Measurements from ENCODE around the gene HSCB. TPM values are rescaled to one million over a fixed set of nuclear protein-coding genes. Genes with fewer than 3 reads are reported as not detected.
"Not testable (repeated sequence)": the region's sequence is repeated elsewhere in the genome, so short reads cannot be mapped to it uniquely, and the experiment has no call there.

Gene HSCB
- total and polyA plus RNA-seq, 4 donors: 10.3 to 19.8 (median 13.3) TPM

- DNase-seq: no peak
- H3K4me1 ChIP-seq (ENCODE audit: control insufficient read depth in 5 of 5, insufficient read depth in 5 of 5, low read length in 5 of 5): no peaks in the 10 kb centered on the region
- H3K9me3 ChIP-seq (ENCODE audit: control insufficient read depth in 4 of 4, insufficient read depth in 3 of 4, low read length in 3 of 4): no peaks in the 10 kb centered on the region
- peak overlapping the region in 1 of 2 donors; percentile 32 for H3K9ac ChIP-seq (ENCODE audit: insufficient read depth in 1 of 2, low read length in 2 of 2)
- no peak for TF ChIP-seq CTCF (IDR thresholded peaks at IDR 0.05; ENCODE audit: control extremely low read depth, extremely low read depth)
- ATAC-seq (ENCODE audit: insufficient read depth, low FRiP score): no peak
- H3K27me3 ChIP-seq (ENCODE audit: control insufficient read depth in 3 of 3, insufficient read depth in 3 of 3, low read length in 2 of 3): no peaks in the 10 kb centered on the region
- WGBS, 2 donors: 69 to 80% methylated on average over 3 of the region's 3 CpGs
- H3K36me3 ChIP-seq (ENCODE audit: control insufficient read depth in 4 of 4, insufficient read depth in 4 of 4, low read length in 4 of 4): peaks cover 0 to 2% (median 0%) of the 10 kb centered on the region in 4 donors
- H3K4me3 ChIP-seq: no peak overlapping the region
- no peak overlapping the region for H3K27ac ChIP-seq (ENCODE audit: low read depth in 1 of 2, low read length in 1 of 2)
Observed at GRCh38 chr22:28759861-28760560, 18.2 kb downstream of the HSCB start.

DNA sequence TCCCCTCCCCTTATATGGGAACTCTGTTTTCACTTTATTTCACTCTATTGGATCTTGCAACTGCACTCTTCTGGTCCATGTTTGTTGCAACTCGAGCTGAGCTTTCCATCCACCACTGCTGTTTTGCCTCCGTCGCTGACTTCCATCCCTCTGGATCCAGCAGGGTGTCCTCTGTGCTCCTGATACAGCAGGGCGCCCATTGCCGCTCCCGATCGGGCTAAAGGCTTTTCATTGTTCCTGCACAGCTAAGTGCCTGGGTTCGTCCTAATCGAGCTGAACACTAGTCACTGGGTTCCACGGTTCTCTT, 19.6 kb downstream of the HSCB start:
- H3K4me3 ChIP-seq: no peak overlapping the region
- no peaks in the 10 kb centered on the region for H3K4me1 ChIP-seq (ENCODE audit: control insufficient read depth in 5 of 5, insufficient read depth in 5 of 5, low read length in 5 of 5)
- no peak for DNase-seq
- H3K27me3 ChIP-seq (ENCODE audit: control insufficient read depth in 3 of 3, insufficient read depth in 3 of 3, low read length in 2 of 3): no peaks in the 10 kb centered on the region
- no peak for TF ChIP-seq CTCF (IDR thresholded peaks at IDR 0.05; ENCODE audit: control extremely low read depth, extremely low read depth)
- no peak overlapping the region for H3K27ac ChIP-seq (ENCODE audit: low read depth in 1 of 2, low read length in 1 of 2)
- H3K9ac ChIP-seq (ENCODE audit: insufficient read depth in 1 of 2, low read length in 2 of 2): no peak overlapping the region
- ATAC-seq (ENCODE audit: insufficient read depth, low FRiP score): no peak
- H3K36me3 ChIP-seq (ENCODE audit: control insufficient read depth in 4 of 4, insufficient read depth in 4 of 4, low read length in 4 of 4): peaks cover 0 to 2% (median 0%) of the 10 kb centered on the region in 4 donors
- no peaks in the 10 kb centered on the region for H3K9me3 ChIP-seq (ENCODE audit: control insufficient read depth in 4 of 4, insufficient read depth in 3 of 4, low read length in 3 of 4)
- WGBS, 2 donors: 97% methylated on average over 10 of the region's 10 CpGs

- not testable (repeated sequence) for H3K9ac ChIP-seq (ENCODE audit: insufficient read depth in 1 of 2, low read length in 2 of 2); DNase-seq; H3K27me3 ChIP-seq (ENCODE audit: control insufficient read depth in 3 of 3, insufficient read depth in 3 of 3, low read length in 2 of 3); H3K27ac ChIP-seq (ENCODE audit: low read depth in 1 of 2, low read length in 1 of 2); H3K4me3 ChIP-seq; H3K9me3 ChIP-seq (ENCODE audit: control insufficient read depth in 4 of 4, insufficient read depth in 3 of 4, low read length in 3 of 4); H3K36me3 ChIP-seq (ENCODE audit: control insufficient read depth in 4 of 4, insufficient read depth in 4 of 4, low read length in 4 of 4); H3K4me1 ChIP-seq (ENCODE audit: control insufficient read depth in 5 of 5, insufficient read depth in 5 of 5, low read length in 5 of 5); ATAC-seq (ENCODE audit: insufficient read depth, low FRiP score)
- 93 to 99% methylated on average over 4 of the region's 4 CpGs for WGBS, 2 donors
Observed at GRCh38 chr22:28762000-28762399, 20.2 kb downstream of the HSCB start.

DNA sequence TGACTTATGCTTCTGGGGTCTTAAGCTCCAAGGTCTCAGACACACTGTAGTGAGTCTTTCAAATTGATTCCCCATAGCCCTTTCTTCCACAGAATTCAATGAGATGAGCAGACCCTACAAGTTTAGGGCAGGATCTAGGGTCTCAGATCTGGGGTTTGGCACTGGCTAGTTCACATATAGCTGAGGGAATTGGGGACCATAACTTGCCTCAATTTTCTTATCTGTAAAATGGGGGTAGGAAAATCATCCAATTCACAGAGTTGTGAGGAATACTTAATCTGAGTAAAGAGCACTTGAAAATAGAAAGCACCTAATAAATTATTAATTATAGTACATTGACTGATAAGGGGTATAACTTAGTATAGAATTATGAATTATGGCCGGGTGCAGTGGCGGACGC, 24.8 kb downstream of the HSCB start:
- no peak for DNase-seq
- TF ChIP-seq CTCF (IDR thresholded peaks at IDR 0.05; ENCODE audit: control extremely low read depth, extremely low read depth): no peak
- Histone ChIP-seq H3K9ac (ENCODE audit: insufficient read depth in 1 of 2, low read length in 2 of 2) (no peak overlapping the region), H3K9me3 (ENCODE audit: control insufficient read depth in 4 of 4, insufficient read depth in 3 of 4, low read length in 3 of 4) (no peaks in the 10 kb centered on the region), H3K4me1 (ENCODE audit: control insufficient read depth in 5 of 5, insufficient read depth in 5 of 5, low read length in 5 of 5) (no peaks in the 10 kb centered on the region), H3K36me3 (ENCODE audit: control insufficient read depth in 4 of 4, insufficient read depth in 4 of 4, low read length in 4 of 4) (no peaks in the 10 kb centered on the region), H3K27ac (ENCODE audit: low read depth in 1 of 2, low read length in 1 of 2) (no peak overlapping the region), H3K4me3 (no peak overlapping the region), H3K27me3 (ENCODE audit: control insufficient read depth in 3 of 3, insufficient read depth in 3 of 3, low read length in 2 of 3) (no peaks in the 10 kb centered on the region)
- WGBS, 2 donors: 94 to 100% methylated on average over 3 of the region's 3 CpGs
- no peak for ATAC-seq (ENCODE audit: insufficient read depth, low FRiP score)
